Effector memory CD4-positive, alpha-beta T cell (primary cell): Measurements from ENCODE around the gene SESTD1.

Experiments
- DNase-seq, 3 donors: peaks; one replicate each; pipeline ENCODE4 v3.0.0-alpha.2; 2020
- H3K27ac ChIP-seq: 2 replicates; pipeline ENCODE4 v1.7.0; 2013; ENCODE audit warnings: mild to moderate bottlenecking, low read length, moderate library complexity; ENCODE audit not compliant: insufficient read depth, poor library complexity, severe bottlenecking
- H3K27me3 ChIP-seq: replicated peaks from 2 replicates; pipeline ENCODE4 v1.7.0; 2013; ENCODE audit warnings: mild to moderate bottlenecking, low read length; ENCODE audit not compliant: insufficient read depth, control insufficient read depth, poor library complexity, severe bottlenecking
- H3K36me3 ChIP-seq: 2 replicates; pipeline ENCODE4 v1.7.0; 2013; ENCODE audit warnings: mild to moderate bottlenecking, low read length, moderate library complexity; ENCODE audit not compliant: control insufficient read depth, insufficient read depth
- H3K4me1 ChIP-seq: 2 replicates; pipeline ENCODE4 v1.7.0; 2013; ENCODE audit warnings: low read length, mild to moderate bottlenecking; ENCODE audit not compliant: control insufficient read depth, insufficient read depth, poor library complexity, severe bottlenecking
- H3K4me3 ChIP-seq: 2 replicates; pipeline ENCODE4 v1.7.0; 2013; ENCODE audit warnings: low read length, low read depth, mild to moderate bottlenecking; ENCODE audit not compliant: insufficient read depth, poor library complexity, severe bottlenecking
- H3K9me3 ChIP-seq: 2 replicates; pipeline ENCODE4 v1.7.0; 2013; ENCODE audit warnings: mild to moderate bottlenecking, low read length, moderate library complexity; ENCODE audit not compliant: control insufficient read depth
- total RNA-seq, 3 donors: gene quantifications; one replicate each; lab custom pipeline; 2026; lab: John Stamatoyannopoulos, UW

The SESTD1 gene, protein sequence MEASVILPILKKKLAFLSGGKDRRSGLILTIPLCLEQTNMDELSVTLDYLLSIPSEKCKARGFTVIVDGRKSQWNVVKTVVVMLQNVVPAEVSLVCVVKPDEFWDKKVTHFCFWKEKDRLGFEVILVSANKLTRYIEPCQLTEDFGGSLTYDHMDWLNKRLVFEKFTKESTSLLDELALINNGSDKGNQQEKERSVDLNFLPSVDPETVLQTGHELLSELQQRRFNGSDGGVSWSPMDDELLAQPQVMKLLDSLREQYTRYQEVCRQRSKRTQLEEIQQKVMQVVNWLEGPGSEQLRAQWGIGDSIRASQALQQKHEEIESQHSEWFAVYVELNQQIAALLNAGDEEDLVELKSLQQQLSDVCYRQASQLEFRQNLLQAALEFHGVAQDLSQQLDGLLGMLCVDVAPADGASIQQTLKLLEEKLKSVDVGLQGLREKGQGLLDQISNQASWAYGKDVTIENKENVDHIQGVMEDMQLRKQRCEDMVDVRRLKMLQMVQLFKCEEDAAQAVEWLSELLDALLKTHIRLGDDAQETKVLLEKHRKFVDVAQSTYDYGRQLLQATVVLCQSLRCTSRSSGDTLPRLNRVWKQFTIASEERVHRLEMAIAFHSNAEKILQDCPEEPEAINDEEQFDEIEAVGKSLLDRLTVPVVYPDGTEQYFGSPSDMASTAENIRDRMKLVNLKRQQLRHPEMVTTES
- 2.7 to 16.1 (median 11.9) reads per million in 3 donors for total RNA-seq

DNA sequence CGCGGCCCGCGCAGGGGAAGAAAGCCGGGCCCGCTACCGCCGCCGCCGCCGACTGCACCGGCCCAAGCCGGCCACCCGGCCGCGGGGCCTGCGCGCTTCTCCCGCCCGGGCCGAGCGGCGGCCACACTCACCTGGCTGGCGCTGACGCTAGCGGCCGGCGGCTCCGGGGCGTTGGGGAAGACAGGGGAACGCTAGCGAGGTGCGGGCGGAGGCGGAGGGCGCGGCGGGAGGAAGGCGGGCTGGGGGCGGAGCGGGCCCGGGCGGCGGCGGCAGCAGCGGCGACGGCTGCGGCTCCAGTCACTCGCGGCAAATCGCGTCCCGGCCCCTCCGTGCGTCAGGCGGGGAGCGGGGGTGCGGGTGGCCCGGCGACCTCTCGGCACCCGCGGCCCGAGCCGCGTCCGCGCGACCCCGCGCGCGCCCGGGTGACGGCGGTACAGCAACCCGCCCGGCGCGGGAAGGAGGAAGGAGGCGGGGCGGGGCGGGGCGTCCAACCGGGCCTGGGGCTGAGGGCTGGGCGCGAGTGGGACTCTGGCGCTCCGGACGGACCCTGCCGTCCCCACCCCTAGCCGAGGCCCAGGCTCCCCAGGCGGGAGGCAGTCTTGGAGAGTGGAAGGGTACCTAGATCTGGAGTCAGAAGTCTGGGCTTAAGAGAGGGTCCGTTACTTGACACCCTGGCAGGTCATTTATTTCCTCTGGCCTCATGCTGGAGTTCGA is at the start of gene SESTD1:
Gene SESTD1 (minus strand): TSS at position 465 of the 714 bp plus-strand sequence. CDS start 72,991 bp downstream, outside the sequence.
- peaks cover 5% of the 10 kb centered on the region for H3K4me1 ChIP-seq
- no peaks in the 10 kb centered on the region for H3K36me3 ChIP-seq
- no peak within 1 kb of the TSS for H3K27ac ChIP-seq
- peak within 1 kb of the TSS; percentile 50 for H3K4me3 ChIP-seq
- H3K27me3 ChIP-seq: peaks cover 4% of the 10 kb centered on the region
- H3K9me3 ChIP-seq: no peaks in the 10 kb centered on the region
- DNase-seq: peak; percentile 2 to 49 (median 33)

DNA sequence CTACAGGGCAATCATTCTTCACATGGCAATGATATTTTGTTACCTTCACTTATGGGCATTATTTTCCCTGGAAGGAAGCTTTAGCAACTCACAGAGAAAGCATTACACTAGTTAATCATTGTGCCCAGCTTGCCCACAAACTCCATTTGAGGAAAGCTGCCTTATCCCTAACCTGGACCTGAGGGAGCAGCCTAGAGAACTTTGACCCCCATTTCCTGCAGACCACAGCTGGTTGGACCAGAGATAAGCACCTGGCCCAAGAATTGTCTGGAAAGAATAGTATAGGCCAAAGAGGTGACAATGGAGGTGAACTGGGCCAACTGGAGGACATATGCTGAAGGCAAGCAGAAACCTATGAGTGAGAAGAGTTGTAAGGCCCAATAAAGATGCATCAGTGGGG is 48.4 kb upstream of the SESTD1 start:
- H3K27me3 ChIP-seq: no peaks in the 10 kb centered on the region
- no peaks in the 10 kb centered on the region for H3K9me3 ChIP-seq
- no peaks in the 10 kb centered on the region for H3K36me3 ChIP-seq
- H3K27ac ChIP-seq: no peak overlapping the region
- no peak overlapping the region for H3K4me3 ChIP-seq
- DNase-seq: no peak
- no peaks in the 10 kb centered on the region for H3K4me1 ChIP-seq

DNA sequence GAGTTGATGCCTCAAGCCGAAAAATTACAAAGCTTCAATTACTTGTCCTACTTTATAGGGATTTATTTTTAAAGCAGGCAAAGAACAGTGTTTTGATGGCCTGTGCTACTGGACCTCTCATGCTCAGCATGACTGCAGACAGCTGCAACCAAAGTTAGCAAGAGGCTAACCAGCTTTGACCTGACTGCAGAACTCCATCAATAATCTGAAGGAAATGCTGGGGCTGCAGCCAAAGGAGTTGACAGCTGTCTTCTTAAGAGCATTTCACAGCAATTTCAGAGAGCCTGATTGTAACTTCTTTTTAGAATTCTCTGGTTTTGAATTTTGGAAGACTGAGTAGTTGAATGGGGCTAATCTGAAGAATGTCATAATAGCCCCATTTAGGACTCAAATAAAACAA is 46.5 kb upstream of the SESTD1 start:
- no peaks in the 10 kb centered on the region for H3K27me3 ChIP-seq
- no peak overlapping the region for H3K27ac ChIP-seq
- DNase-seq: no peak
- H3K4me1 ChIP-seq: no peaks in the 10 kb centered on the region
- no peaks in the 10 kb centered on the region for H3K36me3 ChIP-seq
- H3K4me3 ChIP-seq: no peak overlapping the region
- H3K9me3 ChIP-seq: no peaks in the 10 kb centered on the region

DNA sequence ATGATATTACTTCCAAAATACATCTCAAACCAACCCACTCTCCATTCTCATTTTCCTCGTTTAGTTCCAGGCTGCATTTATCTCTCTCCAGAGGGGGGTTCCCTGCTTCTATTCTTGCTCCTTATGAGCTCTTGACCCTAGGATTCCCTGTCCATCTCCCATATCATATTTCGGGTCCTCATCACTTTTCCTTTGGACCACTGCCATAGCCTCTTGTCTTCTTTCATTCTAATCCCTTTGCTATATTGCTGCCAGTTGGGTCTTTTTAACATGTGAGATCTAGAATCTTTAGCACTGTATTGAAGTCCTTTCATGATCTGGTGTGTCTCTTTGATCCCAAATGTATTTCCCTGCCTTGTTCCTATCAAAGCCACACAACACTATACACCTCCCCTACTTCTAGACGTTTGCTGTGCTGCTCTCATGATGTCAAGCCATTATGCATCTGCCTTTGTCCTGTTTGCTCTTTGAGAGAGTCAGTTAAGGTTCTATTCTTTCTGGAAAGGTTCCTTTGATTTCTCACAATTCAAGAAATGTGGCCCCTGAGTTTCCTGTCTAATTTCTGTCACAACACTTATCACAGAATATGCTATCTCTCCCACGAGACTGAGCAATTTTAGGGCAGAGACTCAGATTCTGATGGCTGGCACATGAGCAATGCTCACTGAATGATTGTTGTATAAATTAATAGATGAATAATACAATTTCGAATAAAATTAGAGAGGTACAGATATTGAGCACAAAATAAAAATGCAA is 43.2 kb upstream of the SESTD1 start:
- H3K27me3 ChIP-seq: no peaks in the 10 kb centered on the region
- no peaks in the 10 kb centered on the region for H3K9me3 ChIP-seq
- H3K4me1 ChIP-seq: no peaks in the 10 kb centered on the region
- H3K4me3 ChIP-seq: no peak overlapping the region
- no peak for DNase-seq
- no peaks in the 10 kb centered on the region for H3K36me3 ChIP-seq
- H3K27ac ChIP-seq: no peak overlapping the region

DNA sequence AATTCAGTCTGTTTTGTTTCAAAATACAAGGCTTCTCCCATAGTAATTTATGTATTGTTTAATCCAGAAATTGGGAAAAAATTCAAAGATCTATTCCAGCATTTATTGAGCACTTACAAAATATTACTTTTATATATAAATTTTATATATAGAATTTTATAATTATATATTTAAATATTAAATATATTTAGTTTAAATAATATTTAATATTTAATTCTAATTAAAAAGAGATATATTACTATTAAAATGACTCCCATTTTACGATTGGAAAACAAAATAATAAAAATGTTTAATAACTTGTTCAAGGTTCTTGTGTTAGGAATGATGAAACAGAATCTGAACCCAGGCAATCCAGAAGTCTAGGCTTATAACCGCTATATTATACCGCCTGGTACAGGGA is 40.5 kb upstream of the SESTD1 start:
- no peak overlapping the region for H3K4me3 ChIP-seq

DNA sequence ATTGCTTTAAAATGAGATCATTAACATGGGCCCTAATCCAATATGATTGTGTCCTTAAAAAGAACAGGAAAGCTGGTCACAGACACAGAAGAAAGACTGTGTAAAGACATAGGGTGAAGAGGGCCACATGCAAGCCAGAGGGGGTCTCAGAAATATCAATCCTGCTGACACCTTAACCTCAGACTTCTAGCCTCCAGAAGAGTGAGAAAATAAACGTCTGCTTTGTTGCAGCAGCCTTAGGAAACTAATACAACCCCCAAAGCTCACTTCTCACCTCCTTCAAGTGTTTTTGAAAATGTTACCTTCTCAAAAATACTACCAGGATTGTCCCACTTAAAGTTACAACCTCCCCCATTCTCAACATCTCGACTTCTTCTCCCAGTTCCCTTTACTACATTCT is 39.8 kb upstream of the SESTD1 start:
- H3K27me3 ChIP-seq: no peaks in the 10 kb centered on the region
- H3K4me3 ChIP-seq: no peak overlapping the region
- no peaks in the 10 kb centered on the region for H3K9me3 ChIP-seq
- H3K36me3 ChIP-seq: no peaks in the 10 kb centered on the region
- no peak for DNase-seq
- H3K4me1 ChIP-seq: no peaks in the 10 kb centered on the region
- H3K27ac ChIP-seq: no peak overlapping the region

More for the DNA sequence above, 40.5 kb upstream of the SESTD1 start:
- no peaks in the 10 kb centered on the region for H3K27me3 ChIP-seq
- no peaks in the 10 kb centered on the region for H3K9me3 ChIP-seq
- H3K4me1 ChIP-seq: no peaks in the 10 kb centered on the region
- no peaks in the 10 kb centered on the region for H3K36me3 ChIP-seq
- no peak for DNase-seq
- no peak overlapping the region for H3K27ac ChIP-seq

DNA sequence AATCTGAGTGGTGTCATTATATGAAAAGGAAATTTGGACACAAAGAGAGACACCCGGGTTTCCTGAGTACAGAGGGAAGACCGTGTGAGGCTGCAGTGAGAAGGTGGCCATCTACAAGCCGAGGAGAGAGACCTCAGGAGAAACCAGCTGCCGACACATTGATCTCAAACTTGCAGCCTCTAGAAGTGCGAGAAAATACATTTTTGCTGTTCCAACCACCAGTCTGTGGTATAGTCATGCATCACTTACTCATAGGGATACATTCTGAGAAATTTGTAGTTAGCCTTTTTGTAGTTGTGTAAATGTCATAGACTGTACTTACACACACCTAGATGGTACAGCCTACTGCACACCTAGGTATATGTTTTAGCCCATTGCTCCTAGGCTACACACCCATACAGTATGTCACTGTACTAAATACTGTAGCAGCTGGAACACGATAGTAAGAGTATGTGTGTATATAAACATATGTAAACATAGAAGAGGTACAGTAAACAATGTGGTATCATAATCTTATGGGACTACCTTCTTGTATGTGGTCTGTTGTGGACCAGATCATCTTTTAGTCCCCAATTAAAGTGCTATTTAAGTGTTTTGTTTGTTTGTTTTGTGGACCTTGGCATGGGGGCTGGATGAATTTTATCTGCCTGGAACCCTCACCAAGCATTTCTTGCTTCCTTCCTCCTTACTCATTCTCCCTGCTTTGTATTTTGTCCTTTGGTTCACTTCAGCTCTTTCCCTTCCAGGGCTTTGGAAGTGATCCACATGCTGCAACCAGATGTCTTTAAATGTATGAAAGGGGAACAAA is 38.3 kb upstream of the SESTD1 start:
- no peaks in the 10 kb centered on the region for H3K4me1 ChIP-seq
- H3K9me3 ChIP-seq: no peaks in the 10 kb centered on the region
- no peaks in the 10 kb centered on the region for H3K27me3 ChIP-seq
- H3K4me3 ChIP-seq: no peak overlapping the region
- no peaks in the 10 kb centered on the region for H3K36me3 ChIP-seq
- H3K27ac ChIP-seq: no peak overlapping the region
- no peak for DNase-seq

DNA sequence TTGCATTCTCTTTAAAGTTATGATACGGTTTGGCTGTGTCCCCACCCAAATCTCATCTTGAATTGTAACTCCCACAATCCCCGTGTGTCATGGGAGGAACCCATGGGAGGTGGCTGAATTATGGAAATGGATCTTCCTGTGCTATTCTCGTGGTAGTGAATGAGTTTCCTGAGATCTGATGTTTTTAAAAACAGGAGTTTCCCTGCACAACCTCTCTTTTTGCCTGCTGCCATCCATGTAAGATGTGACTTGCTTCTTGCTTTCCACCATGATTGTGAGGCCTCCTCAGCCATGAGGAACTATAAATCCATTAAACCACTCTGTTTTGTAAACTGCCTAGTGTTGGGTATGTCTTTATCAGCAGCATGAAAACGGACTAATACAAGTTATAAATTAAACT is 37.5 kb upstream of the SESTD1 start:
- DNase-seq: no peak
- no peak overlapping the region for H3K4me3 ChIP-seq
- H3K27ac ChIP-seq: no peak overlapping the region
- H3K36me3 ChIP-seq: no peaks in the 10 kb centered on the region
- H3K4me1 ChIP-seq: no peaks in the 10 kb centered on the region
- H3K27me3 ChIP-seq: no peaks in the 10 kb centered on the region
- H3K9me3 ChIP-seq: no peaks in the 10 kb centered on the region

DNA sequence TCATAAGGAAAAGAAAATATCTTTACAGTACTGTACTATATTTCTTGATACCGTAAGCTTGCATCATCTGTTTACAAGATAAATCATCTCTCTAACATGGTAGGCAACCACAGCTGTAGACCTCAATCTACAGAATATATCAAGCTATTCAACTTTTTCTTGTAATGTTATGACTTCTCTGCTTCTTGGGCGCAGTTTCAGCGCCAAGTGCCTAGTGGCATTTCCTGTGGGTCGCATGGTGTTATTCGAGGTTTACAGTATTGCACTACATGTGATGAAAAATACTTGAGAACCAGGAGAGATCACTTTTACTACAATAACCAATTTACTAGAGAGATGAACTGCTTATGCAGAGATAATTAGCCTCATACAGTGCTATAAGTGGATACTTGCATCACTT is 34.0 kb upstream of the SESTD1 start:
- Histone ChIP-seq H3K9me3 (no peaks in the 10 kb centered on the region), H3K27ac (no peak overlapping the region), H3K4me3 (no peak overlapping the region), H3K27me3 (no peaks in the 10 kb centered on the region), H3K36me3 (no peaks in the 10 kb centered on the region), H3K4me1 (no peaks in the 10 kb centered on the region)
- DNase-seq: no peak
